Measurements from ENCODE around the gene KRTAP5-7. TPM values are rescaled to one million over a fixed set of nuclear protein-coding genes. Genes with fewer than 3 reads are reported as not detected.
"Not testable (repeated sequence)": the region's sequence is repeated elsewhere in the genome, so short reads cannot be mapped to it uniquely, and the experiment has no call there.

KRTAP5-7 gene

GRCh38 chr11:71576688-71577465 is 49.8 kb downstream of the KRTAP5-7 start:
- not testable (repeated sequence) for H3K9ac ChIP-seq (ENCODE audit: low read length)
- WGBS: 90% methylated on average over 36 of the region's 41 CpGs

GRCh38 chr11:71577469-71578004 is 50.5 kb downstream of the KRTAP5-7 start:
- Histone ChIP-seq H2BK5ac (ENCODE audit: low read depth, low read length, poor library complexity, severe bottlenecking) (no peak overlapping the region), H3K4me3 (ENCODE audit: insufficient read depth in 1 of 2, low read depth in 1 of 2, low read length in 2 of 2) (no peak overlapping the region), H3K9me3 (ENCODE audit: control insufficient read depth, low read length) (no peaks in the 10 kb centered on the region), H3K27me3 (ENCODE audit: control insufficient read depth in 1 of 2, insufficient read depth in 1 of 2, low read length in 2 of 2) (peaks cover 23 to 67% of the 10 kb centered on the region in 2 experiments), H3K23ac (ENCODE audit: low read length in 2 of 2) (no peak overlapping the region), H3K4me2 (ENCODE audit: low read length, poor library complexity, severe bottlenecking) (no peak overlapping the region), H2BK12ac (ENCODE audit: low read length in 2 of 2) (no peak overlapping the region), H3K18ac (ENCODE audit: low read depth in 1 of 2, low read length in 2 of 2) (no peak overlapping the region), H2AK5ac (ENCODE audit: low read length, severe bottlenecking) (no peak overlapping the region), H3K36me3 (ENCODE audit: control insufficient read depth in 1 of 2, insufficient read depth in 2 of 2, low read depth in 1 of 2, low read length in 2 of 2) (no peaks in the 10 kb centered on the region), H4K8ac (ENCODE audit: low read length) (no peak overlapping the region), H3K27ac (ENCODE audit: low read length, poor library complexity, severe bottlenecking) (no peak overlapping the region), H3K79me1 (replicated peaks; ENCODE audit: low read length, poor library complexity, severe bottlenecking) (no peaks in the 10 kb centered on the region), H2BK120ac (ENCODE audit: low read depth, low read length) (no peak overlapping the region), H2BK15ac (ENCODE audit: low read depth, poor library complexity, severe bottlenecking) (no peak overlapping the region), H2AFZ (ENCODE audit: low read depth, low read length) (no peak overlapping the region), H4K91ac (ENCODE audit: low read length) (no peak overlapping the region), H3K14ac (ENCODE audit: low read length in 2 of 2) (no peak overlapping the region), H3K9ac (ENCODE audit: low read length) (no peak overlapping the region), H3K4me1 (ENCODE audit: control insufficient read depth, insufficient read depth, low read depth, low read length) (no peaks in the 10 kb centered on the region), H3K4ac (ENCODE audit: low read depth in 1 of 2, low read length in 2 of 2) (no peak overlapping the region)
- 88% methylated on average over 7 of the region's 7 CpGs for WGBS
- DNase-seq: no peak

More at GRCh38 chr11:71576688-71577465, 49.8 kb downstream of the KRTAP5-7 start:
- H3K27ac ChIP-seq (ENCODE audit: low read length, poor library complexity, severe bottlenecking); H4K91ac ChIP-seq (ENCODE audit: low read length); H2AK5ac ChIP-seq (ENCODE audit: low read length, severe bottlenecking); H2BK15ac ChIP-seq (ENCODE audit: low read depth, poor library complexity, severe bottlenecking); H2BK120ac ChIP-seq (ENCODE audit: low read depth, low read length); H2BK5ac ChIP-seq (ENCODE audit: low read depth, low read length, poor library complexity, severe bottlenecking); H3K4me2 ChIP-seq (ENCODE audit: low read length, poor library complexity, severe bottlenecking); H3K4me1 ChIP-seq (ENCODE audit: control insufficient read depth, insufficient read depth, low read depth, low read length); H3K36me3 ChIP-seq (ENCODE audit: control insufficient read depth in 1 of 2, insufficient read depth in 2 of 2, low read depth in 1 of 2, low read length in 2 of 2); H3K4me3 ChIP-seq (ENCODE audit: insufficient read depth in 1 of 2, low read depth in 1 of 2, low read length in 2 of 2); DNase-seq; H4K8ac ChIP-seq (ENCODE audit: low read length); H3K14ac ChIP-seq (ENCODE audit: low read length in 2 of 2); H3K79me1 ChIP-seq (replicated peaks; ENCODE audit: low read length, poor library complexity, severe bottlenecking); H2BK12ac ChIP-seq (ENCODE audit: low read length in 2 of 2); H3K18ac ChIP-seq (ENCODE audit: low read depth in 1 of 2, low read length in 2 of 2); H3K23ac ChIP-seq (ENCODE audit: low read length in 2 of 2); H3K9me3 ChIP-seq (ENCODE audit: control insufficient read depth, low read length); H2AFZ ChIP-seq (ENCODE audit: low read depth, low read length); H3K4ac ChIP-seq (ENCODE audit: low read depth in 1 of 2, low read length in 2 of 2): not testable (repeated sequence)
- peaks cover 18 to 65% of the 10 kb centered on the region in 2 experiments for H3K27me3 ChIP-seq (ENCODE audit: control insufficient read depth in 1 of 2, insufficient read depth in 1 of 2, low read length in 2 of 2)

Small RNA genes within 50 kb of the gene (small RNA-seq; reads per million reads assigned to genes)
- not detected for gene AP000867.1 (ENCODE audit: low read depth)
